ENCODE measurements around the gene CDT1. TPM values are rescaled to one million over a fixed set of nuclear protein-coding genes. Genes with fewer than 3 reads are reported as not detected.
"Not testable (repeated sequence)": the region's sequence is repeated elsewhere in the genome, so short reads cannot be mapped to it uniquely, and the experiment has no call there.

CDT1 gene
- total and polyA plus RNA-seq, 8 donors = 9.3 to 20.4 (median 13.4) TPM

- Histone ChIP-seq H3K4me1 (peaks cover 48 to 94% of the 10 kb centered on the region in 2 donors), H3K27me3 (no peaks in the 10 kb centered on the region), H3K36me3 (peaks cover 0 to 10% of the 10 kb centered on the region in 2 donors), H3K27ac (peak overlapping the region; percentile 53 to 81), H3K9me3 (no peaks in the 10 kb centered on the region), H3K4me3 (no peak overlapping the region)
- TF ChIP-seq, protein P1, sequence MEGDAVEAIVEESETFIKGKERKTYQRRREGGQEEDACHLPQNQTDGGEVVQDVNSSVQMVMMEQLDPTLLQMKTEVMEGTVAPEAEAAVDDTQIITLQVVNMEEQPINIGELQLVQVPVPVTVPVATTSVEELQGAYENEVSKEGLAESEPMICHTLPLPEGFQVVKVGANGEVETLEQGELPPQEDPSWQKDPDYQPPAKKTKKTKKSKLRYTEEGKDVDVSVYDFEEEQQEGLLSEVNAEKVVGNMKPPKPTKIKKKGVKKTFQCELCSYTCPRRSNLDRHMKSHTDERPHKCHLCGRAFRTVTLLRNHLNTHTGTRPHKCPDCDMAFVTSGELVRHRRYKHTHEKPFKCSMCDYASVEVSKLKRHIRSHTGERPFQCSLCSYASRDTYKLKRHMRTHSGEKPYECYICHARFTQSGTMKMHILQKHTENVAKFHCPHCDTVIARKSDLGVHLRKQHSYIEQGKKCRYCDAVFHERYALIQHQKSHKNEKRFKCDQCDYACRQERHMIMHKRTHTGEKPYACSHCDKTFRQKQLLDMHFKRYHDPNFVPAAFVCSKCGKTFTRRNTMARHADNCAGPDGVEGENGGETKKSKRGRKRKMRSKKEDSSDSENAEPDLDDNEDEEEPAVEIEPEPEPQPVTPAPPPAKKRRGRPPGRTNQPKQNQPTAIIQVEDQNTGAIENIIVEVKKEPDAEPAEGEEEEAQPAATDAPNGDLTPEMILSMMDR (IDR thresholded peaks at IDR 0.05) = no peak
- DNase-seq = peak; percentile 70 to 88 (median 86)
- peak; percentile 33 for ATAC-seq
- intact Hi-C loops (cut with DNase I) = no loop called here
Observed at GRCh38 chr16:88768071-88768783, 35.4 kb upstream of the CDT1 start.

DNA sequence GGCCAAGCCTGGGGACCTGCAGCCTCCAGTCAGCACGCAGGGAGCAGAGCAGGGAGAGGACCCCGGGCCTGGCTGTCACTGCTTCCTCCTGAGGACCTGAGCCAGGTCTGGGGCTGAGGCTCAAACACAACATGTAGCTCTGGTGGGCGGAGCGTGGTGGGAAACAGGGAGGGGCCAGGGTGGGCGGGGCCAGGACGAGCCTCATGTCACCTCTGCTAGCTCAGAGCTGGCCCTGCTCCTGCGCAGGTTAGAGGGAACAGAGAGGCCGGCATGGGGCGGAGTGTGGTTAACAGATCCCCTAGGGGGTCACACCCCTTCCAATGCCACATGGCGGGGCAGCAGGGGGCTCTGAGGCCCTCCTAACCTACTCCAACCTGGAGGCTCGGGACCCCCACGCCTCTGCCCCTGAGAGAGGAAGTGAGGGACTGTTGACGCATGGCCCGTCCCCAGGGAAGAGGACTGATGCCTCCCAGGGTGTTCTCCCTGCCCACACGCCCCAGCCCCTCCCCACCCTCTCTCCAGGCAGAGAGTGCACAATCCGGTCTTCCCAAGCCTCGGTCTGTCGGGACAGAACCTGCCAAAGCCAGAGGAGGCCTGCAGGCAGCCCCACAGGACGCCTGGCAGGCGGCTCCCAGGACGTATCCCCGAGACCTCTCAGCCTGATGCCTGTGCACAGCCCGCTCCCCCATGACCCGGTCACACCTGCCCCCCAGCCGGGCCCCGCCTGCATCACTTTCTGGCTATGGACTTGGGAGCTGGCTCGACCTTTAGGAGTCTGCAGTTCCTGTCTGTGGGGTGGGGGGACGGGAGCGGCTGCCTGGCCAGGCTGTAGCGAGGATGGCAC lies 33.8 kb upstream of the CDT1 start:
- DNase-seq (peak in 2 of 4 donors; percentile 65 to 70), ATAC-seq (peak; percentile 49)
- TF ChIP-seq, protein P1 (IDR thresholded peaks at IDR 0.05) = no peak
- peak overlapping the region; percentile 66 to 81 for H3K27ac ChIP-seq
- H3K36me3 ChIP-seq = no peaks in the 10 kb centered on the region
- no peaks in the 10 kb centered on the region for H3K27me3 ChIP-seq
- no peaks in the 10 kb centered on the region for H3K9me3 ChIP-seq
- H3K4me1 ChIP-seq = peaks cover 62 to 94% of the 10 kb centered on the region in 2 donors
- intact Hi-C loops (cut with DNase I) = no loop called here
- H3K4me3 ChIP-seq = peak overlapping the region in 1 of 2 donors; percentile 14

GRCh38 chr16:88770461-88771293 lies 32.9 kb upstream of the CDT1 start:
- peak; percentile 72 for ATAC-seq
- peaks cover 62 to 89% of the 10 kb centered on the region in 2 donors for H3K4me1 ChIP-seq
- peak overlapping the region in 1 of 2 donors; percentile 14 for H3K4me3 ChIP-seq
- TF ChIP-seq, protein P1 (IDR thresholded peaks at IDR 0.05) = no peak
- H3K27me3 ChIP-seq = no peaks in the 10 kb centered on the region
- H3K9me3 ChIP-seq = no peaks in the 10 kb centered on the region
- DNase-seq = peak in 3 of 4 donors; percentile 67 to 90 (median 79)
- intact Hi-C loops (cut with DNase I) = no loop called here
- peak overlapping the region; percentile 66 to 81 for H3K27ac ChIP-seq
- H3K36me3 ChIP-seq = no peaks in the 10 kb centered on the region

DNA sequence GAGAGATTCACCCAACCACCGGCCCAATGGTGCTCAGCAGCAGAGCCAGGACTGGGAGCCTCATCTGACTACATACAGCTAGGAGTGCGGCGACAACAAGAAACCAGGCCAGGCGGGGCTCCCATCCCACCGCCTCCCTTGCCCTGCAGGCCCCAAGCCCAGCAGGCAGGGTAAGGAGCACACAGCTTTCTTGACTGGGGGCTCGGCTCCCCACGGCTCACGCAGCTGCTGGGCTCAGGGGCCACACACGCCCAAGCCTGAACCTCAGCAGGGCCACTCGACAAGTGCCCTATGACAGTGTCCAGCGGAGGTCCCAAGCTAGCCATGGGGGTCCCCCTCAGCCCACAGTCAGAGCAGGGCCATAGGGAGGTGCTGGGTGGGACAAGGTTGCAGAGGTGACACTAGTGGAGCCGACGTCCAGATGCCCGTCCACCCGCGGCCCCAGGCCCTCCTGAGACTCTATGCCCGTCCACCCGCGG lies 32.3 kb upstream of the CDT1 start:
- intact Hi-C loops (cut with DNase I) = no loop called here
- Histone ChIP-seq H3K36me3 (peaks cover 0 to 3% of the 10 kb centered on the region in 2 donors), H3K27me3 (no peaks in the 10 kb centered on the region), H3K9me3 (no peaks in the 10 kb centered on the region), H3K27ac (peak overlapping the region; percentile 66 to 81), H3K4me3 (no peak overlapping the region), H3K4me1 (peaks cover 62 to 83% of the 10 kb centered on the region in 2 donors)
- TF ChIP-seq, protein P1 (IDR thresholded peaks at IDR 0.05) = no peak
- DNase-seq (no peak), ATAC-seq (no peak)

GRCh38 chr16:88771781-88772180 lies 31.8 kb upstream of the CDT1 start:
- H3K9me3 ChIP-seq; H3K4me3 ChIP-seq; intact Hi-C loops (cut with DNase I); DNase-seq; H3K36me3 ChIP-seq; H3K27ac ChIP-seq; ATAC-seq; H3K27me3 ChIP-seq: not testable (repeated sequence)
- peaks cover 62 to 81% of the 10 kb centered on the region in 2 donors for H3K4me1 ChIP-seq

Measured in left lung (tissue), 10 donors.